Lung (tissue), 12 donors: ENCODE results near the gene EFNA5. TPM values are rescaled to one million over a fixed set of nuclear protein-coding genes. Genes with fewer than 3 reads are reported as not detected.

Experiments used
- ATAC-seq: fragments of 200-7000 bp; cut with Tn5 transposase; one replicate; pipeline ENCODE4 v1.9.1; 2020; ENCODE audit warnings: moderate number of reproducible peaks; ENCODE audit not compliant: insufficient read depth, low FRiP score
- DNase-seq, 3 donors: peaks; one replicate each; pipeline ENCODE4 v3.0.0-alpha.2; 2013 to 2017
- H3K27ac ChIP-seq, 2 donors: one replicate each; pipeline ENCODE4 v1.5.1; 2013; ENCODE audit warnings: mild to moderate bottlenecking in 2 of 2, moderate library complexity in 2 of 2, control low read depth in 1 of 2, inconsistent platforms in 1 of 2, low read depth in 1 of 2, low read length in 1 of 2
- H3K27me3 ChIP-seq, 3 donors: one replicate each; pipeline ENCODE4 v1.5.1; 2013; ENCODE audit warnings: low read length in 2 of 3; ENCODE audit not compliant: control insufficient read depth in 3 of 3, insufficient read depth in 3 of 3
- H3K36me3 ChIP-seq, 4 donors: one replicate each; pipeline ENCODE4 v1.5.1; 2013; ENCODE audit warnings: low read length in 4 of 4, mild to moderate bottlenecking in 1 of 4, moderate library complexity in 1 of 4; ENCODE audit not compliant: control insufficient read depth in 4 of 4, insufficient read depth in 4 of 4
- H3K4me1 ChIP-seq, 5 donors: one replicate each; pipeline ENCODE4 v1.5.1; 2013; ENCODE audit warnings: low read length in 5 of 5, mild to moderate bottlenecking in 2 of 5, moderate library complexity in 1 of 5; ENCODE audit not compliant: control insufficient read depth in 5 of 5, insufficient read depth in 5 of 5
- H3K4me3 ChIP-seq: one replicate; pipeline ENCODE4 v1.5.1; 2013; ENCODE audit warnings: mild to moderate bottlenecking, control low read depth, moderate library complexity
- H3K9ac ChIP-seq, 2 donors: one replicate each; pipeline ENCODE4 v1.5.1; 2013; ENCODE audit warnings: low read length in 2 of 2, control low read depth in 1 of 2; ENCODE audit not compliant: insufficient read depth in 1 of 2
- H3K9me3 ChIP-seq, 4 donors: one replicate each; pipeline ENCODE4 v1.5.1; 2013; ENCODE audit warnings: low read length in 3 of 4, mild to moderate bottlenecking in 1 of 4, moderate library complexity in 1 of 4; ENCODE audit not compliant: control insufficient read depth in 4 of 4, insufficient read depth in 3 of 4
- CTCF ChIP-seq: IDR thresholded peaks from 2 replicates; pipeline ENCODE4 v1.5.1; 2012; ENCODE audit warnings: mild to moderate bottlenecking; ENCODE audit errors: control extremely low read depth, extremely low read depth
- WGBS, 2 donors: extraction: QIAGEN DNeasy Blood & Tissue Kit; methylation state at CpG; one replicate each; pipeline ENCODE4 v1.1.7; 2013; 5-methylcytosine and 5-hydroxymethylcytosine counted together
- polyA plus RNA-seq, 2 donors: library from polyadenylated mRNA; stranded (reverse); fragments of 200-250 nt; gene quantifications; one replicate each; pipeline ENCODE4 v1.2.1, GENCODE V29; 2013
- total RNA-seq, 2 donors: library from RNA; depleted of rRNA in 1 of 2; stranded (reverse); fragments of >200 nt in 1 of 2; gene quantifications; one replicate each; pipeline ENCODE4 v1.2.1, GENCODE V29; 2014 to 2021
- donor health status: control.
- donor health status: control.
- donor health status: Bipolar disorder and iron deficiency.
- donor health status: healthy.
- donor health status: DM: yes; HTN: yes; CAD: no.

Gene EFNA5
- total and polyA plus RNA-seq, 4 donors: 2.1 to 18.4 (median 7.8) TPM

GRCh38 chr5:107439832-107440231 lies 230.9 kb downstream of the EFNA5 start:
- Histone ChIP-seq H3K27ac (no peak overlapping the region), H3K4me3 (no peak overlapping the region), H3K27me3 (no peaks in the 10 kb centered on the region), H3K9me3 (peaks cover 0 to 4% (median 1%) of the 10 kb centered on the region in 4 donors), H3K36me3 (no peaks in the 10 kb centered on the region), H3K4me1 (peaks cover 0 to 24% (median 6%) of the 10 kb centered on the region in 5 donors), H3K9ac (no peak overlapping the region)
- WGBS, 2 donors: 80 to 88% methylated on average over 2 of the region's 2 CpGs
- DNase-seq: no peak
- ATAC-seq: no peak
- no peak for TF ChIP-seq CTCF

DNA sequence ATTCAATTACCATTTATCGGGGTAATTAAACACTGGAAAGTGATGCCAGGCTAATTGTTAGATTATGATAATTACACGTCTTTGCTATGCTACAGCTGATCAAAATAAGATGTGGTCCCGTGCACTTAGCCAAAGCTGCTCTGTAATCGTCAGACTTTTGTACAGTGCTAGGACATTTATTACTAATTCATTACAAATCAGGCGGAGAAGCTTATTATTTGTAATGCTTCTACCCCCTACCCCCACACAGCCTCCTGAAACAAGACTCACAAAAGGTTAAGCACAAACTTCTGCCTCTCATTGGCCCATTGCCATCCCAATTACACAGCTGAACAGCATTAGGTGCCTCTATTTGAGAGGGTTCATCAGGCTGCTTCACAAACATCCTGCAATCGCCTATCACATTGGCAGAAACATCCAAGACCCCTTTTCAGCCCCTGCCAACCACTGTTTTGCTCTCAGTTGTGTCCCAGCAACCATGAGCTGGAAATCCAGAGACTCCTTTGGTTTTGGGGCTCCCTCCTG lies 232.7 kb downstream of the EFNA5 start:
- 91 to 93% methylated on average over 6 of the region's 6 CpGs for WGBS, 2 donors
- H3K9ac ChIP-seq: no peak overlapping the region
- no peak for TF ChIP-seq CTCF
- no peak overlapping the region for H3K4me3 ChIP-seq
- peaks cover 0 to 20% (median 6%) of the 10 kb centered on the region in 5 donors for H3K4me1 ChIP-seq
- no peak overlapping the region for H3K27ac ChIP-seq
- no peak for ATAC-seq
- peaks cover 0 to 4% (median 1%) of the 10 kb centered on the region in 4 donors for H3K9me3 ChIP-seq
- no peaks in the 10 kb centered on the region for H3K36me3 ChIP-seq
- DNase-seq: no peak
- no peaks in the 10 kb centered on the region for H3K27me3 ChIP-seq

DNA sequence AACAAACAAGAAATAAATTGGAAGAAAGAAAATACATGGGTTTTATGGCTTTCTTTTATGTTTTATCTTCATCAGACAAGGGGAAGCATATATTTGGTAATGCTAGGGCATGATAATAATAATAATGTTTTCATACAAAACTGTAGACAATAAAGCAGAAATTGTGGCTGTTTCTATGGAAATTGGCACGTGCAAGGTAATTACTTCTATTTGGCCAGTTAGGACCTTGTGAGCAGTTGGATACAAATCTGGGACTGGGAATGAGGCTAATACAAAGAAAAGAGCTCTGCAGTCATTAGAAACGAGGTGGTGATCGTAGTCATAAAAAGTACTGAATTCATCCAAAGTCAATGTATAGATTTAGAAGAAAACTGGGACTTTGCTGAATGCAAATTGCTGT lies 233.6 kb downstream of the EFNA5 start:
- no peak overlapping the region for H3K4me3 ChIP-seq
- peaks cover 0 to 22% (median 11%) of the 10 kb centered on the region in 5 donors for H3K4me1 ChIP-seq
- TF ChIP-seq CTCF: no peak
- no peaks in the 10 kb centered on the region for H3K27me3 ChIP-seq
- WGBS, 2 donors: 87 to 95% methylated on average over 3 of the region's 3 CpGs
- DNase-seq: peak in 2 of 3 donors; percentile 48 to 53
- H3K27ac ChIP-seq: no peak overlapping the region
- ATAC-seq: no peak
- H3K9ac ChIP-seq: no peak overlapping the region
- H3K36me3 ChIP-seq: no peaks in the 10 kb centered on the region
- H3K9me3 ChIP-seq: peaks cover 0 to 4% (median 1%) of the 10 kb centered on the region in 4 donors

- H3K27me3 ChIP-seq: no peaks in the 10 kb centered on the region
- WGBS, 2 donors: 70 to 76% methylated on average over 4 of the region's 4 CpGs
Observed at GRCh38 chr5:107436201-107436600, 234.5 kb downstream of the EFNA5 start.

More at GRCh38 chr5:107436201-107436600, 234.5 kb downstream of the EFNA5 start:
- DNase-seq: no peak
- TF ChIP-seq CTCF: no peak
- Histone ChIP-seq H3K4me1 (peaks cover 0 to 27% (median 16%) of the 10 kb centered on the region in 5 donors), H3K36me3 (no peaks in the 10 kb centered on the region), H3K9ac (no peak overlapping the region), H3K27ac (peak overlapping the region in 1 of 2 donors; percentile 42), H3K9me3 (peaks cover 0 to 4% (median 1%) of the 10 kb centered on the region in 4 donors), H3K4me3 (no peak overlapping the region)
- ATAC-seq: no peak
